H9 (cell line): ENCODE data around the gene SFTPB. TPM values are rescaled to one million over a fixed set of nuclear protein-coding genes. Genes with fewer than 3 reads are reported as not detected.
"Not testable (repeated sequence)": the region's sequence is repeated elsewhere in the genome, so short reads cannot be mapped to it uniquely, and the experiment has no call there.

Experiments used
- DNase-seq: peaks from one replicate; pipeline ENCODE4 v3.0.0-alpha.2; 2017
- H2AFZ ChIP-seq: one replicate; pipeline ENCODE4 v1.6.1; 2013; ENCODE audit warnings: mild to moderate bottlenecking, low read length, control low read depth, moderate library complexity
- H2AK5ac ChIP-seq: 2 replicates; pipeline ENCODE4 v1.6.1; 2013; ENCODE audit warnings: low read length, control low read depth, mixed read lengths; ENCODE audit not compliant: insufficient read length
- H2BK120ac ChIP-seq: one replicate; pipeline ENCODE4 v1.6.1; 2013; ENCODE audit warnings: low read depth, mild to moderate bottlenecking, low read length, control low read depth, inconsistent platforms; ENCODE audit not compliant: poor library complexity, severe bottlenecking
- H2BK12ac ChIP-seq: 2 replicates; pipeline ENCODE4 v1.6.1; 2013; ENCODE audit warnings: low read length, control low read depth, mixed read lengths, low read depth; ENCODE audit not compliant: insufficient read length
- H2BK15ac ChIP-seq: 2 replicates; pipeline ENCODE4 v1.6.1; 2013; ENCODE audit warnings: low read depth, low read length, control low read depth
- H2BK20ac ChIP-seq: one replicate; pipeline ENCODE4 v1.6.1; 2013; ENCODE audit warnings: low read depth, mild to moderate bottlenecking, low read length, control low read depth, inconsistent platforms; ENCODE audit not compliant: poor library complexity, severe bottlenecking
- H2BK5ac ChIP-seq: 2 replicates; pipeline ENCODE4 v1.6.1; 2013; ENCODE audit warnings: low read length, control low read depth, mixed read lengths; ENCODE audit not compliant: insufficient read length
- H3K14ac ChIP-seq: 2 replicates; pipeline ENCODE4 v1.6.1; 2013; ENCODE audit warnings: low read length, control low read depth; ENCODE audit not compliant: insufficient read depth
- H3K18ac ChIP-seq: 2 replicates; pipeline ENCODE4 v1.6.1; 2013; ENCODE audit warnings: low read depth, mild to moderate bottlenecking, mixed read lengths, low read length, control low read depth; ENCODE audit not compliant: insufficient read length
- H3K23ac ChIP-seq: 2 replicates; pipeline ENCODE4 v1.6.1; 2013; ENCODE audit warnings: low read length, control low read depth, mixed read lengths, low read depth; ENCODE audit not compliant: insufficient read length
- H3K23me2 ChIP-seq: 2 replicates; pipeline ENCODE4 v1.6.1; 2013; ENCODE audit warnings: low read depth, mild to moderate bottlenecking, mixed read lengths, low read length, control low read depth; ENCODE audit not compliant: insufficient read length, poor library complexity, severe bottlenecking
- H3K27ac ChIP-seq: 2 replicates; pipeline ENCODE4 v1.5.1; 2013; ENCODE audit warnings: low read length, control low read depth, mixed read lengths, low read depth; ENCODE audit not compliant: insufficient read length
- H3K27me3 ChIP-seq: 2 replicates; pipeline ENCODE4 v1.6.1; 2013; ENCODE audit warnings: low read length, control low read depth, inconsistent platforms; ENCODE audit not compliant: insufficient read depth
- H3K4ac ChIP-seq: 2 replicates; pipeline ENCODE4 v1.6.1; 2013; ENCODE audit warnings: low read depth, mild to moderate bottlenecking, control low read depth, inconsistent platforms, low read length, moderate library complexity
- H3K4me1 ChIP-seq: 2 replicates; pipeline ENCODE4 v1.6.1; 2013; ENCODE audit warnings: low read length, control low read depth, inconsistent platforms; ENCODE audit not compliant: insufficient read depth
- H3K4me2 ChIP-seq: 2 replicates; pipeline ENCODE4 v1.6.1; 2013; ENCODE audit warnings: low read length, control low read depth, mixed read lengths; ENCODE audit not compliant: insufficient read length, insufficient read depth
- H3K56ac ChIP-seq: 2 replicates; pipeline ENCODE4 v1.6.1; 2013; ENCODE audit warnings: low read depth, mild to moderate bottlenecking, mixed read lengths, low read length, control low read depth; ENCODE audit not compliant: insufficient read length
- H3K79me1 ChIP-seq: 2 replicates; pipeline ENCODE4 v1.6.1; 2013; ENCODE audit warnings: low read depth, mild to moderate bottlenecking, moderate library complexity, low read length, control low read depth, inconsistent platforms; ENCODE audit not compliant: insufficient read depth, poor library complexity, severe bottlenecking
- H3K79me2 ChIP-seq: 2 replicates; pipeline ENCODE4 v1.6.1; 2013; ENCODE audit warnings: low read length, control low read depth, inconsistent platforms; ENCODE audit not compliant: insufficient read depth
- H3K9ac ChIP-seq: 2 replicates; pipeline ENCODE4 v1.6.1; 2013; ENCODE audit warnings: low read length, control low read depth, mixed read lengths; ENCODE audit not compliant: insufficient read length; ENCODE audit errors: extremely low read depth
- H3K9me3 ChIP-seq: one replicate; pipeline ENCODE4 v1.6.1; 2013; ENCODE audit warnings: low read depth, low read length, inconsistent platforms; ENCODE audit not compliant: control insufficient read depth
- H3T11ph ChIP-seq: one replicate; pipeline ENCODE4 v1.6.1; 2013; ENCODE audit warnings: mild to moderate bottlenecking, low read length, control low read depth, inconsistent platforms
- H4K20me1 ChIP-seq: one replicate; pipeline ENCODE4 v1.6.1; 2013; ENCODE audit not compliant: control insufficient read depth, insufficient read length, insufficient read depth
- H4K5ac ChIP-seq: 2 replicates; pipeline ENCODE4 v1.6.1; 2013; ENCODE audit warnings: low read depth, mild to moderate bottlenecking, mixed read lengths, low read length, control low read depth; ENCODE audit not compliant: insufficient read length
- H4K8ac ChIP-seq: replicated peaks from 2 replicates; pipeline ENCODE4 v1.6.1; 2013; ENCODE audit warnings: low read length, control low read depth, mixed read lengths, low read depth; ENCODE audit not compliant: insufficient read length
- H4K91ac ChIP-seq: 2 replicates; pipeline ENCODE4 v1.6.1; 2013; ENCODE audit warnings: low read depth, mild to moderate bottlenecking, moderate library complexity, mixed read lengths, low read length, control low read depth; ENCODE audit not compliant: insufficient read length
- H3K27ac Mint-ChIP-seq, 3 experiments: 2 replicates in 2 of 3; 3 replicates in 1 of 3; pipeline ENCODE4 v1.8.0; 2020 to 2021; ENCODE audit warnings: mixed read lengths in 3 of 3, mild to moderate bottlenecking in 1 of 3, moderate library complexity in 1 of 3
- H3K27me3 Mint-ChIP-seq: 2 replicates; pipeline ENCODE4 v1.8.0; 2021; ENCODE audit warnings: low read depth, mild to moderate bottlenecking, moderate library complexity, mixed read lengths
- H3K36me3 Mint-ChIP-seq, 3 experiments: 2 replicates in 2 of 3; 3 replicates in 1 of 3; pipeline ENCODE4 v1.8.0; 2020 to 2021; ENCODE audit warnings: low read depth in 3 of 3, mixed read lengths in 3 of 3; ENCODE audit not compliant: insufficient read depth in 1 of 3
- H3K4me1 Mint-ChIP-seq, 2 experiments: 2 replicates each; pipeline ENCODE4 v1.8.0; 2020; ENCODE audit warnings: mixed read lengths in 2 of 2
- H3K4me3 Mint-ChIP-seq, 2 experiments: 2 replicates in 1 of 2; 3 replicates in 1 of 2; pipeline ENCODE4 v1.8.0; 2020 to 2021; ENCODE audit warnings: mild to moderate bottlenecking in 2 of 2, mixed read lengths in 2 of 2, moderate library complexity in 1 of 2
- H3K9me3 Mint-ChIP-seq, 2 experiments: 2 replicates in 1 of 2; 3 replicates in 1 of 2; pipeline ENCODE4 v1.8.0; 2020; ENCODE audit warnings: mild to moderate bottlenecking in 2 of 2, mixed read lengths in 2 of 2, moderate library complexity in 1 of 2
- CTCF ChIP-seq: fragments of 200-600 bp; sonication (generic); conservative IDR thresholded peaks from 3 replicates; pipeline ENCODE4 v1.8.0; 2021; ENCODE audit warnings: antibody characterized with exemption, mild to moderate bottlenecking
- WGBS: extraction: QIAGEN DNeasy Blood & Tissue Kit; methylation state at CpG from one replicate; pipeline ENCODE4 v1.1.7; 2013; ENCODE audit warnings: missing lambda C conversion rate, low lambda C conversion rate, mixed read lengths; ENCODE audit not compliant: insufficient read length; ENCODE audit errors: extremely low coverage; 5-methylcytosine and 5-hydroxymethylcytosine counted together
- total RNA-seq: library from RNA; stranded (reverse); gene quantifications from 2 replicates; pipeline ENCODE4 v1.2.1, GENCODE V29; 2021

The SFTPB gene
- total RNA-seq, 1 experiment from 2014 or later = not detected

GRCh38 chr2:85714841-85715240, 46.8 kb upstream of the SFTPB start:
- no peak overlapping the region for H2AK5ac ChIP-seq
- no peak overlapping the region for H4K91ac ChIP-seq
- peaks cover 15% of the 10 kb centered on the region for H3K27me3 Mint-ChIP-seq
- no peak overlapping the region for H3K4me3 Mint-ChIP-seq
- H4K5ac ChIP-seq = no peak overlapping the region
- H3K9me3 ChIP-seq = no peaks in the 10 kb centered on the region
- no peaks in the 10 kb centered on the region for H3K23me2 ChIP-seq
- H3K4me1 Mint-ChIP-seq = peaks cover 5 to 13% of the 10 kb centered on the region in 2 experiments
- no CpG with 5 or more reads among the region's 8 CpGs for WGBS
- no peak overlapping the region for H3K4ac ChIP-seq
- no peak overlapping the region for H3K9ac ChIP-seq
- H2BK5ac ChIP-seq = no peak overlapping the region
- no peak overlapping the region for H3T11ph ChIP-seq
- no peak overlapping the region for H4K8ac ChIP-seq
- H3K79me1 ChIP-seq = no peaks in the 10 kb centered on the region
- H2BK20ac ChIP-seq = no peak overlapping the region
- no peak overlapping the region for H2BK12ac ChIP-seq
- H3K23ac ChIP-seq = no peak overlapping the region
- no peak overlapping the region for H3K18ac ChIP-seq
- no peaks in the 10 kb centered on the region for H4K20me1 ChIP-seq
- no peak overlapping the region for H2BK120ac ChIP-seq
- H3K4me2 ChIP-seq = no peak overlapping the region
- H3K79me2 ChIP-seq = no peaks in the 10 kb centered on the region
- H3K4me1 ChIP-seq = no peaks in the 10 kb centered on the region
- no peak for TF ChIP-seq CTCF
- no peaks in the 10 kb centered on the region for H3K27me3 ChIP-seq
- H3K27ac Mint-ChIP-seq = no peak overlapping the region
- no peak overlapping the region for H2AFZ ChIP-seq
- DNase-seq = no peak
- H3K9me3 Mint-ChIP-seq = no peaks in the 10 kb centered on the region; a peak in 1 of 5 replicates
- H2BK15ac ChIP-seq = no peak overlapping the region
- H3K27ac ChIP-seq = no peak overlapping the region
- H3K56ac ChIP-seq = no peak overlapping the region
- H3K36me3 Mint-ChIP-seq = no peaks in the 10 kb centered on the region
- no peak overlapping the region for H3K14ac ChIP-seq

- not testable (repeated sequence) for H4K5ac ChIP-seq, H3K9me3 Mint-ChIP-seq, H3K4me1 ChIP-seq, H3K27ac ChIP-seq, H3K4ac ChIP-seq, H3K18ac ChIP-seq, H3K4me3 Mint-ChIP-seq, DNase-seq, H2BK12ac ChIP-seq, H2BK15ac ChIP-seq, H2AFZ ChIP-seq, H4K91ac ChIP-seq, H3K23ac ChIP-seq, H2BK5ac ChIP-seq, H3K56ac ChIP-seq, H3K23me2 ChIP-seq, H3K9ac ChIP-seq, H2BK20ac ChIP-seq, H3K27ac Mint-ChIP-seq, H3K27me3 ChIP-seq, H3K4me2 ChIP-seq, H3K79me1 ChIP-seq, H3T11ph ChIP-seq, H4K20me1 ChIP-seq, H4K8ac ChIP-seq, H2AK5ac ChIP-seq, H3K9me3 ChIP-seq, H2BK120ac ChIP-seq, H3K79me2 ChIP-seq, H3K36me3 Mint-ChIP-seq, H3K14ac ChIP-seq
- WGBS = no CpG with 5 or more reads among the region's 7 CpGs
- Mint-ChIP-seq H3K4me1 (peaks cover 5 to 13% of the 10 kb centered on the region in 2 experiments), H3K27me3 (peaks cover 15% of the 10 kb centered on the region)
Measured at GRCh38 chr2:85714421-85714820, 46.4 kb upstream of the SFTPB start.
